HG02970 (cell line): ENCODE results near the gene SAP130.
"Not testable (repeated sequence)": the region's sequence is repeated elsewhere in the genome, so short reads cannot be mapped to it uniquely, and the experiment has no call there.

Experiments
- ATAC-seq: cut with Tn5 transposase; IDR thresholded peaks from one replicate; pipeline ENCODE4 v1.9.1; 2021; ENCODE audit warnings: mild to moderate bottlenecking, moderate library complexity, moderate number of reproducible peaks; ENCODE audit not compliant: unreplicated experiment, low FRiP score

The SAP130 gene

DNA sequence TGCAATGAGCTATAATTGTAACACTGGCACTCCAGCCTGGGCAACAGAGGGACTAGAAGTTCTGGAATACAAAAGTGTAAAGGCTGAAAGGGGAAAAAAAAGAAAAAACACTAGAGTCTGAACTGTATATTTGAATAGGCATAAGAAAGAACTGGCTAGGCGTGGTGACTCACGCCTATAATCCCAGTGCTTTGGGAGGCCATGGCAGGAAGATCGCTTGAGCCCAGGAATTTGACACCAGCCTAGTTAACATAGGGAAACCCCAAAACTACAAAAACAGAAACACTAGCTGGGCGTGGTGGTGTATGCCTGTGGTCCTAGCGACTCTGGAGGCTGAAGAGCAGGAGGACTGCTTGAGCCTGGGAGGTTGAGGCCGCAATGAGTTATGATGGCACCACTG, 70.6 kb downstream of the SAP130 start:
- no peak for ATAC-seq

DNA sequence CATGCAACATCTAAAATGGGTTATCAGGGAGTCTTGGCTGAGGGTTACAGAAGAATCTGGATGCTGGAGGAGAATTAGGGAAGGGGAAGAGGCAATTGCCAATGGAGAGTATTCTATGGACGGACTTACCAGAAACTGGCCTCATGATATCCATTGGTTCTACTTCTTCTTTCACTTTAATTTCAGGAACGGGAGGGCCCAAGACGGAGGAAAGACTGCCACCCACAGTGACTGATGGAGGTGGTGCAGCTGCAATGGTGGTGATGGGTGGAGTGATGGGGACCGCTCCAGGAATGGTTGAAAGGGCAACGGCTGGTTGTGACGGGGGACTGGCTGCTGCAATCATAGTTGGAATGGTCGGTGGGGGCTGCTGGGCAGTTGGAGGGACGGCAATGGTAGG, 73.0 kb downstream of the SAP130 start:
- no peak for ATAC-seq

DNA sequence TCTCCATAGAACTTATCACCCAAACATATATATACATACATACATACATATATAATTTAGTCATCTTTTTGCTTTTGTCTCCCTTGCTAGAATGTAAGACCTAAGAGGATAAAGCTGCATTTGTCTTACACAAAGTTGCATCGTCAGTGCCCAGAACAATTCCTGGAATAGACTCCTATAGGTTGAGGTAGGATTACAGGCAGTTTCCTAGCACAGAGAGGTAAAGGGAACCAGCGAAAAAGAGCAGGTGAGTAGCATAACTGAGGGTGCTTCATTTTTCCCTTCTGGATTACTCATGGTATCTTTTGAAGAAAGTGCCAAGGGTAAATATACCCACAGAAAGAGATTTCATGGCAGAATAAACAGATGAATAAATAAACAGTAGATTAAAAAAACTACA, 74.0 kb downstream of the SAP130 start:
- no peak for ATAC-seq

DNA sequence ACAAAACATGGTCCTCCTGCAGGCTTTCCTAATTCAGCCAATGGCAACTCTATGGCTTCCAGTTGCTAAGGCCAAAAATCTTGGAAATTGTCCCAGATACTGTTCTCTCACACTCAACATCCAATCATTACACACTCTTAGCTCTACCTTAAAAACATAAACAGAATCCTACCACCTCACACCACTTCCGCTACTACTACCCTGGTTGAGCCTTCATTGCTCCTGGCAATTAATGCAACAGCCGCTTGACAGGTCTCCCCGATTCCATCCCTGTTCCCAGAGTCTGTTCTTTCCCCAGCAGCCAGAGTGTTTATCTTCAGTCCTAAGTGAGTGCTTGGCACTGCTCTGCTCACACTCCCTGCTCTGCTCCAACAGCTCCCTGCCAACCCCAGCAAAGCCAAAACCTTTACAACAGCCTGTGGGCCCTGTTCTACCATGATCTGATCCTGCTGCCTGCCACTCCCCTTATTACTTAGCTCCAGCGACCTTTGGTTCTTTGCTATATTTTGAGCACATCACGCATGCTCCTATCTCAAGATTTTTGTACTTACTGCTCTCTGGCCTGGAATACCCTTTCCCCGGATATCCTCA, 74.6 kb downstream of the SAP130 start:
- no peak for ATAC-seq

DNA sequence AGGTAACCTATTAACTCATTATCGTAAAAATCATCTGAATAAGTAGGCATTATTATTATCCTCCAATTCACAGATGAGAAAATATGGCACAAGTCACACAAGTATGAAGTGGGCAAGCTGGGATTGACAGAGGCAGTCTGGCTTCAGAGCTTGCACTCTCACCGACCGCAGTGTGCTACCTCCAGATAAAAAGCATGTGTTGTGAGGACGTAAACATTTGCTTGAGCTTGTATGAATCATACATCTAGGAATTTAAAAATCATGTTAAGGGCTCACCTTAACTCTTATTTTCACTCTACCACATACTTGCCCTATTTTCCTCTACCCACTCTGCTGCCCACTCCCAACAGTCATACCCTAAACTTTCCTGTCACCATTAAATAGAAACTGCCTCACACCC, 76.8 kb downstream of the SAP130 start:
- no peak for ATAC-seq

DNA sequence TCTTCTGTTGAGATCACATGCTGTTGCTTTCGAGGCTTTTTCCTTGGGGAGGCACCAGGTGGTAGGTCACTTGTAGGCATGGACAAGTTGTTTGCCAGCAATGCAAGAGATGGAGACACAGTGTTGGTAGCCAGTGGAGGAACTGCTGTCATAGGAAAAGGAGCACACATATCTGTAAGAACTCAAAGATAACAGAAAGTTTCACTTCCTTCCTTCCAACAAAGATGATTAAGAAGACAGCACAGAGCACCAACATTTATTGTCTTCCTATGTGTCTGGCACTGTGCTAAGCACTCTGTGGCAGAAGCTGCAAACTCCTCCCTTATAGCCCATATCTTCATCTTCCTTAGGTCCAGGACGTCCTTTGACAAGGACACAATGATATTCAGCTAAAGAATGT, 77.6 kb downstream of the SAP130 start:
- ATAC-seq: no peak

DNA sequence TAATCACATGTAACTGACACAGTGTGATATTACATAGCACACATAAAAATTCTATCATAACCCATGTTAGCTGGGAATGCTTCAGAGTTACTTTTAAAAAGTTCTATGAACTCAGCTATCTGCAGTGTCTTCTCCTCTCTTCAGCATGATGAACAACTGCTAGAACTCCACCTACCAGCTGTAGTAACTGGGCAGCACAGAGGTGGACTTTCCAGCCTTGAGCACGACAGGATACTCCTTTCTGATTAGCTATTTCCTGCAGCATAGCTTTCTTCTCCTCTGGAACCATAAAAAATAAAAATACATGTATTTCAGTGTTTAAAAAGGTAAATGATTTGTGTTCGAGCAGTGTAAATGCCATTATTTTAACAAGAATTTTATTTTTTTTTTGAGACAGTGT, 82.6 kb downstream of the SAP130 start:
- no peak for ATAC-seq

DNA sequence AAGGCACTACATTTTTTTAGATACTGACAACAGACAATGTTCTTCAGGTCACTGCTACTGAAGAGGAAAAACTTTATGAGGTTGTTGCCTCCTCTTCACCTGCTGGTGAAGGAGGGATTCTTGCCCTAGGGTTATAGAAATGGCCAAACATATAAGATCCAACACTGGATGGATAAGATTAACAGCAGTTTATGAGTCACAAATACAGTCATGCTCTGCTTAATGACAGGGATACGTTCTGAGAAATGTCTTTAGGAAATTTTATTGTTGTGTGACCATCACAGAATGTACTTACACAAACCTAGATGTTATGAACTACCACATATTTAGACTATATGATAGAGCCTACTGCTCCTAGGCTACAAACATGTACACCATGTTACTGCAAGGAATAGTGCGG, 84.7 kb downstream of the SAP130 start:
- ATAC-seq: no peak

DNA sequence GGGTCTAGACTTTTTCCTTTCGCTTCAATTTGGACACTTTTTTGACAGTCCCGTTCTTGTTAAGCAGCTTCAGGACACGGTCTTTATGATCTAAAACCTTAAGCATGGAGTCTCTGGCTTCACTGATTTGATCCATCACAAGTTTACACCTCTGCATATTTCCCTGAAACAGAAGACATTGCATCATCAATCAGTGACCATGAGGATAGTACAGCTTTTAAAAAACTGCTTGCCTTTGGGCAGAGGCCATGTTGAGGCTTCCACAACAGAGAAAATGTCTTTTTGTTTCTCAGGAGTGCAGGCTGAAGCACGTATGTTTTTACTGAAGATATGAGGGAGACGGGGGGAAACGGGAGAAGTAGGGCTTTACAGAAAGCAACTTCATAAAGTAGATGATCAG, 85.9 kb downstream of the SAP130 start:
- no peak for ATAC-seq

DNA sequence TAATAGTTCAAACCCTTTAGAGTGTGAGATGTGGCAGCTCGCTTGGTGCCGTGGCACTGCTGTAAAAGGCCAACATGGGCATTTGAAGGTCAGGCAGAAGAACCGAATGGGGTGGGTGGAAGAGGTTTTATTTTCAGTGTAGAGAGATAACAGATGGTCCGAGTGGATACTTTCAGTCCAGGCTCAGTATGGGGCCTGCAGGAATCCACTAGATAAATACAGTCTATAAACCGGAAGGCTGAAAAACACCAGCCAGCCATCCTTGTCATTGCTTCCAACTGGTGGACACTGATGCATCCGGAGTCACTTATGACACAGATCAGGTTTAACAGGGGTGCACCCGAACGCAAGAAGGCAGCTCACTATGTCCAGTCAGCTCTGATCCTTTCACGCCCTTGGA, 86.4 kb downstream of the SAP130 start:
- ATAC-seq: no peak

DNA sequence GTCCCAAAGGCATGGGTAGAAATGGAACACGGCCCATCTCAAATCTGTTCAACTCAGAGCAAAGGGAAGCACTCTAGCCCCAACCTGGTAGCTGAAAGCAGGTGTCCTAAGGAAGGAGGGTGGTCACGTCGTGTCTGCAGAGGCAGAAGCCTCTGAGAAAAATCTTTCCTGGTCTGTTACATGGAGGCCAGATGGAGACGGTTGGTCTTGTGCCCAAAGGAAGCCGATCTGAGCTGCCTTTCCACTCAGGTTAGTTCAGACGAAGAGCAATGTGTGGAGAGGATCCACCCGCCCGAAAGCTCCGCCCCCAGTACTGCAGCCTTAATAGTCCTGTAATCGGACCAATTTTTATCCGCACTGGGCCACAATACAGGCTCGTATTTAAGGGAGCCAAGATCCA, 87.2 kb downstream of the SAP130 start:
- no peak for ATAC-seq

DNA sequence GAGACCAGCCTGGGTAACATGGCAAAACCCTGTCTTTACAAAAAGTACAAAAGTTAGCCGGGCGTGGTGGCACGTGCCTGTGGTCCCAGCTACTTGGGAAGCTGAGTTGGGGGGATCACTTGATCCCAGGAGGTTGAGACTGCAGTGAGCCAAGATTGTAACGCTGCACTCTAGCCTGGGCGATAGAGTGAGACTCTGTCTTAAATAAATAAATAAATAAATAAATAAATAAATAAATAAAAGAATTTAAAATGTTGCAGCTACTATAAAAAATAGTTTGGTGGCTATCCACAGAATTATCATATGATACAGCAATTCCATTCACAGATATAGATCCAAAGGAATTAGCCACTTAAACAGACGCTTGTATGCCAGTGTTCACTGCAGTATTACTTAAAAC, 92.5 kb downstream of the SAP130 start:
- ATAC-seq: no peak

DNA sequence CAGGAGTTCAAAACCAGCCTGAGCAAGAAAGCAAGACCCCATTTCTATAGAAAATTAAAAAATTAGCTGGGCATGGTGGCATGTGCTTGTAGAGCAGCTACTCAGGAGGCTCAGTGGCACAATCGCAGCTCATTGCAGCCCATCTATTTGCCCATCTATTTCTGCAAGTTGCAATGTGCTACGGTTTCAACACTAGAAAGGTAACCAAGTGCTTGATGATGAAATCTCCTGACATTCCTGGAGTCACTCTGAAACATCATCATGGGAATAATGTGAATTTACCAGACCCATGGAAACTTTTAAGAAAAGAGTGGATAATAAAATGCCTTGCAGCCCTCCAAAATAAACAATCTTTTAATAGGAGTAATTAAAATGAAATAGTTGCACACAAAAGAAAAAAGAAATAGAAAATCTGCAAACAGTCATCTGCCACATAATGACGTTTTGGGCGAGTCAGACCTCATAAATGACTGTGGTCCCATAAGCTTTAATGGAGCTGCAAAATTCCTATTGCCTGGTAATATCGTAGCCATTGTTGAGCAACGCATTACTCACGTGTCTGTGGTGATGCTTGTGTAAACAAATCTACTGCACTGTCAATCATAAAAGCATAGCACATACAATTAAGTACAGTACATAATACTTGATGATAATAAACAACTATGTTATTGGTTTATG, 95.5 kb downstream of the SAP130 start:
- ATAC-seq: no peak

DNA sequence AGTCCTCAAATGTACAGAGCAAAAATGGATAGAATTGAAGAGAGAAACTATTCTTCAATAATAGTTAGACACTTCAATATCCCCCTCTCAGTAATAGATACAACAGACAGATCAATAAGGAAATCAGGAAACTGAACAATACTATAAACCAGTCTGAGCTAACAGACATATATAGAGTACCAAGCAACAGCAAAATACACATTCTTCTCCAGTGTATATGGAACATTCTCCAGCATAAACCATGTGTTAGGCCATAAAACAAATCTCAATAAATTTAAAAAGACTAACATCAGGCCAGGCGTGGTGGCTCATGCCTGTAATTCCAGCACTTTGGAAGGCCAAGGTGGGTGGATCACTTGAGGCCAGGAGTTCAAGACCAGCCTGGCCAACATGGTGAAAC, 98.4 kb downstream of the SAP130 start:
- no peak for ATAC-seq

DNA sequence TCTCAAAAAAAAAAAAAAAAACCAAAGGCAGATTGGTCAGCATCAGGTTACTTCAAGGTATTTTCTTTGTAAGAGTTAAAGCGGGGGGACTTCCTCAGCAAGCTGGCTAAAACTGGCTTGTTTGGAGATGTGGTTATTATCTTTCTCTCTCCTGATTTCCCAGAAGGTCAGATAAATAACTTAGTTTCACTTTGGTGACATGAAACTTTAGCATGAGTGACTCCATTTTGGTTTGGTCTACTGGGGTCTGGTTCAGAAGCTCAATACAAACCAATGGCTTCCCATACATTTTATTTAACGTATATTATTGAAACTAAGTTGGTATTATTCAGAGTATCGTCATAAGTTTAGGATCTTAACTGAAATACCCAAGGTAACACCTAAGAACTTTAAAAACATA, 100.5 kb downstream of the SAP130 start:
- ATAC-seq: no peak

DNA sequence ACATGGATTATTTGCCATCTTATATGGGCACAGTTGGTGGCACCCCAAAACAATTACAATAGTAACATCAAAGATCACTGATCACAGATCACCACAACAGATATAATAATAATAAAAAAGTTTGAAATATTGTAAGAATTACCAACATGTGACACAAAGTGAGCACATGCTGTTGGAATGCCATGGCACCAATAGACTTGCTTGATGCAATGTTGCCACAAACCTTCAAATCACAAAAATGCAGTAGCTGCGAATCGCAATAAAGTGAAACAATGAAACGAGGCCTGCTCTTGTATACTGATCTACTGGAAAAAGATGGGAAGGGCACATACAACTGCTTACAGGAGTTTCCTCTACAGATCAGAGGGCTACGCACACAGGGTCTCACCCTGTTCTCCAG, 109.9 kb downstream of the SAP130 start:
- no peak for ATAC-seq

DNA sequence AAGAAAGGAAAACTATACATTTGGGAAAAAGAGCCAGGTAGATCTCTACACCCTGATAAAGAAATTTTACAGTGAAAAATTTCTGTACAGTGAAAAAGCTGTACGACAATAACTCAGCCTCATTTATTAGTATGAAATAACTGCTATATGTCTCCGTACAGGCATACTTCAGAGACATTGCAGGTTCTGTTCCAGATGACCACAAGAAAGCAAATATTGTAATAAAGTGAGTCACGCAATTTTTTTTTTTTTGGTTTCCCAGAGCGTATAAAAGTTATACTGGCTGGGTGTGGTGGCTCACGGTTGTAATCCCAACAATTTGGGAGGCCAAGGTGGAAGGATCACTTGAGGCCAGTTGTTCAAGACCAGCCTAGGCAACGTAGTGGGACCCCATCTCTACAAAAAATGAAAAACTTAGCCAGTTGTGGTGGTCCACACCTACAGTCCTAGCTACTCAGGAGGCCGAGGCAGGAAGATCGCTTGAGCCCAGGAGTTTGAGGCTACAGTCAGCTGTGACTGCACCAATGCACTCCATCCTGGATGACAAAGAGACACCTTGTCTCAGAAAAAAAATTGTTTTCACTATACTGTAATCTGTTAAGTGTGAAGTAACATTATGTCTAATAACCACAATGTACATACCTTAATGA, 113.9 kb downstream of the SAP130 start:
- ATAC-seq: no peak

DNA sequence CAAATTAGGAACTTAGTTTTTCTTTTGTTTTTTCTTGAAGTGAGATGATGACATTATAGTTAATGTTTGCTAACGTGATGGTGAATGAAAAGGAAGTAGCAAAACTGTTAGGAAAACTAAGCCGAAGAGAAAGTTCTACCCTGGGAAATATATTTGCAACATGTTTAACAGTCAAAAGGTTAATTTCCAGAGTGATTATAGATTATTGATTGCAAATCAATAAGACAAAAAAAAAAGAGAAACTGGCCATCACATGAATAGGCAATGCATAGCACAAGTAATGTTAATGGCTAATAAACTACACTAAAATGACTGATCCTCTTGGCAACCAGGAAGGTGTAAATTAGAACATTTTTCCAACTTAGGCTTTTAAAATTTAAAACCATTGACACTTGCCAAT, 116.1 kb downstream of the SAP130 start:
- ATAC-seq: no peak

DNA sequence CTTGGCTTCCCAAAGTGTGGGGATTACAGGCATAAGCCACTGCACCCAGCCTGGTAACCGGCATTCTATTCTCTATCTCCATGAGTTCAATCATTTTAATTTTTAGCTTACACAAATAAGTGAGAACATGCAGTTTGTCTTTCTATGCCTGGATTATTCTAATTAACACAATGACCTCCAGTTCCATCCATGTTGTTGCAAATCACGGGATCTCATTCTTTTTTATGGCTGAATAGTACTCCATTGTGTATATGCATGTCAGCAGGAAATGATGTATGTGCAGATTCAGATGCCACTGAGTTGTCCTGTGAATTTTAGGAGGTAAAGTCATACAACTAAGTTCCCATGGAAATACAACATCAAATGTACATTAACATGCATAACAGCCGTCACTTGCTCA, 117.4 kb downstream of the SAP130 start:
- no peak for ATAC-seq

DNA sequence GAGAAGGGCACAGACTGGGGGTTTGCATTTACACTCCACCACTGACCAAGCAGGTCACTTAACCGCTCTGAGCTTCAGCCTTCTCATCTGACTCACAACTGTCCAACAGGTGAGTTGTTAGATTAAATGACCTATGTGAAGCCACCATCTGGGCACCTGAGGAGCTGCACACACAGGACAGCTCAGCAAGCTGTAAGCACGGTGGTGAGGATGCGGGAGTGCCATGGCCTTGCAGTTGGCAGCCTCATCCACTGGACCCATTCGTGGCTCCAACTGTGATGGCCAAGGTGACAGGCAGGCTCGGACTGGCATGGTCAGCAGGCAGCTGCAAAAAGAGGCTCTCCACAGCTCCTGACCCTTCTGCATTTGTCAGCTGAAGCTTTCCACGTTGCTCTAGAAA, 118.8 kb downstream of the SAP130 start:
- ATAC-seq: no peak

DNA sequence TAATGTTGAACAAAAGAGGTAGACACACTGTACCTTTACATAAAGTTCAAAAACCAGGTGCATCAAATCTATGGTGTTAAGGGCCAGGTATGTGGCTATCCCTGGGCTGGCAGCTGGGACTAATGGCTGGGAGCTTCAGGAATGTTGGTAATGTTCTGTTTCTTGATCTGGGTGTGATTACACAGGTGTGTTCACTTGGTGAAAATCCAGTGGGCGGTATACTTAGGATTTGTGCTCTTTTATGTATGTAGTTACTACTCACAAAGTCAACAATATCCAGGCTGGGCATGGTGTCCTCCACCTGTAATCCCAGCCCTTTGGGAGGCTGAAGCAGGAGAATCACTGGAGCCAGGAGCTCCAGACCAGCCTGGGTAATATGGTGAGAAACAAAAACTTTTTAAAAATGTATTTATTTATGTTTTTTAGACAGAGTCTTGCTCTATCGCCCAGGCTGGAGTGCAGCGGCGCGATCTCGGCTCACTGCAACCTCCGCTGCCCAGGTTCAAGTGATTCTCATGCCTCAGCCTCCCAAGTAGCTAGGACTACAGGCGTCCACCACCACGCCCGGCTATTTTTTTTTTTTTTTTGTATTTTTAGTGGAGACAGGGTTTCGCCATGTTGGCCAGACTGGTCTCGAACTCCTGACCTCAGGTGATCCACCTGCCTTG, 120.0 kb downstream of the SAP130 start:
- ATAC-seq: not testable (repeated sequence)
